Mucosa of stomach (tissue), 1 donor: Measurements from ENCODE around the gene ABCB10.
A peak's percentile ranks its signal among the peaks of the same experiment; 100 is the strongest.
"Not testable (repeated sequence)": the region's sequence is repeated elsewhere in the genome, so short reads cannot be mapped to it uniquely, and the experiment has no call there.

ENCODE experiments used
- H3K27me3 ChIP-seq: one replicate; pipeline ENCODE4 v1.7.0; 2013; ENCODE audit warnings: mild to moderate bottlenecking, low read length; ENCODE audit not compliant: control insufficient read depth, insufficient read depth
- H3K36me3 ChIP-seq: one replicate; pipeline ENCODE4 v1.7.0; 2013; ENCODE audit warnings: low read length; ENCODE audit not compliant: control insufficient read depth, insufficient read depth
- H3K4me1 ChIP-seq: one replicate; pipeline ENCODE4 v1.7.0; 2013; ENCODE audit warnings: mild to moderate bottlenecking, low read length; ENCODE audit not compliant: control insufficient read depth, insufficient read depth
- H3K4me3 ChIP-seq: one replicate; pipeline ENCODE4 v1.7.0; 2013; ENCODE audit warnings: low read length
- H3K9ac ChIP-seq: one replicate; pipeline ENCODE4 v1.7.0; 2013; ENCODE audit warnings: mild to moderate bottlenecking, low read length, moderate library complexity
- H3K9me3 ChIP-seq: one replicate; pipeline ENCODE4 v1.7.0; 2013; ENCODE audit warnings: mild to moderate bottlenecking, low read length, moderate library complexity; ENCODE audit not compliant: control insufficient read depth
- donor health status: Pancreatic carcinoma.

ABCB10 gene

GRCh38 chr1:229558460-229559335 is at the start of gene ABCB10:
Gene ABCB10, minus strand, starts transcription at chr1:229558707. Its CDS starts 55 bp downstream, at chr1:229558652.
- H3K9ac ChIP-seq: peak within 1 kb of the TSS; percentile 73
- peaks cover 15% of the 10 kb centered on the region for H3K4me1 ChIP-seq

DNA sequence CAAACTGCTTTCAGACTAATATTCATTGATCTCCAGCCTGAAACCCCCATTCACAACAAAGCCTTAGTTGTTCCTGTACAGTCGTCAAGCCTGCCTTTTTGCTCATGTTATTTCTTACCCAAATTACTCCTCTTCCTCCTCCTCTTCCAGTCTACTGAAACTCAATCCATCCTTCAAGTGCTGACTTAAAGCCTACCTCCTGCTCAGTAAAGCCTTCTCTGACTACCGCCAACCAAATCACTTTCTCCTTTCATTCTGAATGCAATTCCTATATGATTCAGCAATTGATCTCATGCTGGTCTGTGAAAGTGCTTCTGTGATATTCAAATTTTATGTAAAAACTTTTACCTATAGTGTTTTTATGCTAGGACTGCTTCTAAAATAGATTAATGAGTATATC is 48.9 kb upstream of the ABCB10 start:
- H3K27me3 ChIP-seq: no peaks in the 10 kb centered on the region
- H3K36me3 ChIP-seq: no peaks in the 10 kb centered on the region
- H3K9ac ChIP-seq: no peak overlapping the region
- H3K4me3 ChIP-seq: no peak overlapping the region
- H3K9me3 ChIP-seq: no peaks in the 10 kb centered on the region
- no peaks in the 10 kb centered on the region for H3K4me1 ChIP-seq

More at GRCh38 chr1:229558460-229559335, at the start of gene ABCB10:
- H3K27me3 ChIP-seq: no peaks in the 10 kb centered on the region
- no peaks in the 10 kb centered on the region for H3K9me3 ChIP-seq
- H3K36me3 ChIP-seq: no peaks in the 10 kb centered on the region
- H3K4me3 ChIP-seq: peak within 1 kb of the TSS; percentile 60

DNA sequence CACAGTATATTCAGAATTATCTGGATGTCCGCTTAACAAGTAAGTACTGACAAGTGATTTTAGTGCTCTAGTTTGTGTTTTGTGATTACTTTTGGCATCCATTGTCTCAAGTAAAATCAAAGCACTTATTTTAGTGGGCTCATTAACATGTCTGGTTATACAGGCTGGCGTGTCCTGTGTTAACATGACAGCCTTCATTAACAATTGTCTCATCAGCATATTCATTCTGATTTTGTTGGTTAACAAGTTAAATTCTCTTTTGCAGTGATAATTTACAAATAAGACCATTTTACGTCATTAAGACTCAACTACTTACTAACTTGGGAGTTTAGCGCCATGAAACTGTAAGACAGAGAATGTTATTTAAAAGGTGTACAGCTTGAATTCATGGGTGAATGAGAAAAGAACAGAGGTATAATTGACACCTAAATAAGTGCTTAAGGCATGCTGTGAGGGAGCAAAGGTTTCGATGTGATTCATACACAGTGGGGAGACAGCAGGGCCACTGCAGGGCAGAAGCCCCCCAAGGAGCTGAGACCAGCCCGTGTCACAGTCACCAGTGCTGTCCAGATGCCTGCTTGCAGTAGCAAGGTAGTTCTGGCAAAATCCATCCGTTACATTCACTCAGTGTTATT is 45.0 kb upstream of the ABCB10 start:
- Histone ChIP-seq H3K9me3 (no peaks in the 10 kb centered on the region), H3K27me3 (no peaks in the 10 kb centered on the region), H3K4me1 (peaks cover 7% of the 10 kb centered on the region), H3K36me3 (no peaks in the 10 kb centered on the region), H3K9ac (no peak overlapping the region), H3K4me3 (no peak overlapping the region)

DNA sequence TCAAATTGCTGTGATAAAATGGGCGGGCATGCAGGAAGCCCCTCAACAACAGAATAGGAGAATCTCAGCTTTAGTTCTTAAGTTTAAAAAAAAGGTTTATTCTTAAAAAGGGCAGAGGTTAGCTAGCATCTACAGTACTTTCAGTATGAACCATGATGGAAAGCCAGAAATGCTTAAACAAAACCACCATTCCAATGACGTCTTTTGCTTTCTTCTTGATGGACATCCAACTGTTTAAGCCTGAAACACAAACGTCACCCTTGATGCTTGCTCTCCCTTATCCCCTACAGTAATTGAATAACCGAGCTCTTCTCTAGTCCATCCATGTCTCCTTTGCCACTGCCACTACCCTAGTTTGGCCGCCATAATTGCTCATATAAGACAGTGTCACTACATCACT is 41.7 kb upstream of the ABCB10 start:
- Histone ChIP-seq H3K27me3 (no peaks in the 10 kb centered on the region), H3K36me3 (no peaks in the 10 kb centered on the region), H3K4me3 (no peak overlapping the region), H3K9ac (no peak overlapping the region), H3K9me3 (no peaks in the 10 kb centered on the region), H3K4me1 (peaks cover 7% of the 10 kb centered on the region)

DNA sequence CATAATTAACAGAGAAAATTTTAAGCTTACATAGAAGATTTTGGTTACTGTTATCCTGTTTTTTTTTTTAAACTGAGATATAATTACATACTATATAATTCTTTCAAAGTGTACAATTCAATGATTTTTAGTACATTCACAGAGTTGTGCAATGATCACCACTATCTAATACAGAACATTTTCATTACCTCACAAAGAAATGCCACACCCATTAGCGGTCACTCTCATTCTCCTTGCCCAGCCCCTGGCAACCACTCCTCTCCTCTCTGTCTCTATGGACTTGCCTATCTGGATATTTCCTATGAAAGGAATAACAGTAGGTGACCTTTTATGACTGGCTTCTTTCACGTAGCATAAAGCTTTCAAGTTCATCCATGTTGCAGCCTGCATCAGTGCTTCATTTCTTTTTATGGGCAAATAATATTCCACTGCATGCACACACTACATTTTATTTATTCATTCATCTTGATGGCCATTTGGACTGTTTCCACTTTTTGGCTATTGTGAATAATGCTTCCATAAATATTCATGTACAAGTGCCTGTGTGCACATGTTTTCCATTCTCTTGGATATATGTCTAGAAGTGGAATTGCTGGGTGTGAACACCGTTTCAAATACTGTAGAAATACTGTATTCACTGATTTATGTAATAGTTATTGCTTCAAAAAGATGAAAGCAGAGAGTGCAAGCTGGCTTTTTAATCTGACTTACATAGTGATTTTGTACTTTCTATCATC is 40.9 kb upstream of the ABCB10 start:
- Histone ChIP-seq H3K9ac (no peak overlapping the region), H3K4me3 (no peak overlapping the region), H3K36me3 (no peaks in the 10 kb centered on the region), H3K27me3 (no peaks in the 10 kb centered on the region), H3K9me3 (no peaks in the 10 kb centered on the region), H3K4me1 (peaks cover 7% of the 10 kb centered on the region)

GRCh38 chr1:229597877-229598276 is 39.4 kb upstream of the ABCB10 start:
- H3K4me1 ChIP-seq: peaks cover 7% of the 10 kb centered on the region
- no peak overlapping the region for H3K4me3 ChIP-seq
- H3K9ac ChIP-seq: no peak overlapping the region
- no peaks in the 10 kb centered on the region for H3K27me3 ChIP-seq
- peaks cover 4% of the 10 kb centered on the region for H3K36me3 ChIP-seq
- H3K9me3 ChIP-seq: no peaks in the 10 kb centered on the region

DNA sequence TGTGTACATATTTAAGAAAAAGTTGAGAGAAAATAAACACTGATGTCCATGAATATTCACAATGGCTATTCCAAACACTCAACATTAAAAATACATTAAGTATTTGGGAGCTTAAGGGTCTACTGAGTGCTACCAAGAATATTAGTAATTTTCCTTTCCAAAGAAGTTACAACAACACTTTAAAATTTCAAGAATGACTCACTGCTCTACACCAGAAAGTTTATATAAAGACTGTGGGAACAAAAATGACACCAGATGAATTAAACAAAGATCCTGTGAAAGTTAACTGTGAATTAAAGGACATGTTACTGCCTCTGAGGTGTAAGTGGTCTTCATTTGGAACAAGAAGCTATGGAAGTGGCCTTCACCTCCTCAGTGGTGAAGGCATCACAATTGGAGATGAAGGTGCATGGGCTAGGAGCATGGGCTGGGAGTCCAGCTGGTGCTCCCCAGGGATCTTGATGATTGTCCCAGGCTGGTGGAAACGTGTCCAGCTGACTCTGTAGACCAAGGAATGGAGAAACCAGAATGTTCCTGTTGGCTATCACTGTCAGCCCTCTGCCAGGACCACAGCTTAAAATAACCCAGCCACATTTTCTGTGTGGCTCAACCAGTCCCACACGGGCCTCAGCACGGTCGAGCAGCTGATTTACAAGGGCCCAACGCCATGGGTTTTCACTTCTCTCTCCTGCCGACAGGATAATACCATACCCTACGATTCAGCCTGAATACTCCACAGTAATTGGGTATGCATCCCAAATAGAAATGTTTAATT is 38.6 kb upstream of the ABCB10 start:
- Histone ChIP-seq H3K27me3 (no peaks in the 10 kb centered on the region), H3K4me3 (no peak overlapping the region), H3K36me3 (peaks cover 4% of the 10 kb centered on the region), H3K4me1 (peaks cover 7% of the 10 kb centered on the region), H3K9me3 (no peaks in the 10 kb centered on the region), H3K9ac (no peak overlapping the region)

- H3K4me1 ChIP-seq, H3K36me3 ChIP-seq: not testable (repeated sequence)
These were observed 37.4 kb upstream of the ABCB10 start for GRCh38 chr1:229595876-229596275.

DNA sequence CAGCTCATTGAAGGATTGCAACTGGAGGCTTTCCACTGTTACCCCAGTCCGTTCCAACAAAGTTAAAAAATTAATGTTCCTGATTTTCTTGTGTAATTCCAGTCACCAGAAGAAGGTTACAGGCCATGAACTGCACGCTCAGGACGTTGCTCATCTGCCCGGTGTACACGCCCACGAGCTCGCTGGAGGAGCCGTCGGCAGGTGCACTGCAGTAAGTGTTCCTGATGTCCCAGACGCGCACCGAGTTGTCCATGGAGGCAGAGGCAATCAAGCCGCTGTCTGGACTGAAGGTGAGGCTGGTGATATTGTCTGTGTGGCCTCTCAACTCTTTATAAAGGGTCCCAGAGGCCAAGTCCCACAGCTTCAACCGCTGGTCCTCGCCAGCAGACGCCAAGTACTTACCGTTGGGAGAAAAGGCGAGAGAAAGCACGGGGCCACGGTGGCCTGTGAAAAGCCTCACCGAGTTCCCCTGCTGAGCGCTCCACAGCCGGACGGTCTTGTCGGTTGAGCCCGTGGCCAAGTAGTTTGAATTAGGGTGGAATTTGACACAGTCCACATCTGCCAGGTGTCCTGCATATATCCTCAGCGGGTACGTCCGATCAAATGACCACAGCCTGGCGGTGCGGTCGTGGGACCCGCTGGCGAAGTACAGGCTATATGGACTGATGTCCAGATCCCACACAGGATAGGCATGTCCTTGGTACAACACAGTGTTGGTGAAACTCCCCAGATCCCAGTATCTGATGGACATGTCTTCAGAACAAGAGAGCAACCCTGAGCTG is 35.9 kb upstream of the ABCB10 start:
- H3K27me3 ChIP-seq: no peaks in the 10 kb centered on the region
- H3K36me3 ChIP-seq: peaks cover 4% of the 10 kb centered on the region
- no peak overlapping the region for H3K4me3 ChIP-seq
- no peaks in the 10 kb centered on the region for H3K4me1 ChIP-seq
- H3K9me3 ChIP-seq: no peaks in the 10 kb centered on the region
- no peak overlapping the region for H3K9ac ChIP-seq

More at GRCh38 chr1:229595876-229596275, 37.4 kb upstream of the ABCB10 start:
- not testable (repeated sequence) for H3K9ac ChIP-seq, H3K27me3 ChIP-seq, H3K4me3 ChIP-seq, H3K9me3 ChIP-seq

DNA sequence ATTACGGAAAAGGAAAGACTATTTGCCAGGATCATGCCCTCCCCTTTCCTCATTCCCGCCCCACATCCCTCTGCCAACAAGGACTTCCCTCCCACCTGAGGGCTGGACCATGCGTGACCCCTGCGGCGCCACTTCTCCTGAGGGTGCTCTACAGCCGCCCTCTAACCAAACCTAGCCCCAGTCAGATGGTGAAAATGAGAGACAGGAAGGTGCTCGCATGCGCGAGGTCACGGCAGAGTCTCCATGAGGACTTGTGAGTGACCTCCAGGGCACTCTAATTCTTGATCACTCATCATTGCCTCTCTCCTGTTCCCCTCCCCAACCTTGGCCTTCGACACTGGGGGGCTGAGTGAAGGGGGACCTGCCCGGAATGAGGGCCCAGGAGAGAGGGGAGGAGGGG is 35.3 kb upstream of the ABCB10 start:
- no peaks in the 10 kb centered on the region for H3K4me1 ChIP-seq
- no peaks in the 10 kb centered on the region for H3K27me3 ChIP-seq
- H3K9me3 ChIP-seq: no peaks in the 10 kb centered on the region
- H3K9ac ChIP-seq: no peak overlapping the region
- H3K4me3 ChIP-seq: no peak overlapping the region
- peaks cover 4% of the 10 kb centered on the region for H3K36me3 ChIP-seq

DNA sequence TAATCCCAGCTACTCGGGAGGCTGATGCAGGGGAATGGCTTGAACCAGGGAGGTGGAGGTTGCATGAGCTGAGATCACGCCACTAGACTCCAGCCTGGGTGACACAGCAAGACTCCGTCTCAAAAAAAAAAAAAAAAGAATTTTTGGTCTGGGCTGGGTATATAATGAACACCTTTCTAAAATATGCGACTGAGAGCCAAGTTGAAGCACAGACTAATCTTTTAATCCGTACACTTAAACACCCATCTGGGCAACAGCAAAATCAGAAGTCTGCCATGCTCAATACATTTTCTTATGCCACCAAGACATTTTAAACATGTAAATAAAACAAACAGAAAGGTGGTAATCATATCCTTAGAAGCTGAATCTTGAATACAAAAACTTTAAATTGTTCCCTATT is 31.6 kb upstream of the ABCB10 start:
- no peak overlapping the region for H3K4me3 ChIP-seq
- H3K9me3 ChIP-seq: no peaks in the 10 kb centered on the region
- H3K27me3 ChIP-seq: no peaks in the 10 kb centered on the region
- no peaks in the 10 kb centered on the region for H3K4me1 ChIP-seq
- H3K9ac ChIP-seq: no peak overlapping the region
- peaks cover 4% of the 10 kb centered on the region for H3K36me3 ChIP-seq
